ENCODE results near the gene GGACT. TPM values are rescaled to one million over a fixed set of nuclear protein-coding genes. Genes with fewer than 3 reads are reported as not detected.

Gene GGACT
- total RNA-seq, 3 donors from 2014 or later: 4.8 to 9.2 (median 7.8) TPM

DNA sequence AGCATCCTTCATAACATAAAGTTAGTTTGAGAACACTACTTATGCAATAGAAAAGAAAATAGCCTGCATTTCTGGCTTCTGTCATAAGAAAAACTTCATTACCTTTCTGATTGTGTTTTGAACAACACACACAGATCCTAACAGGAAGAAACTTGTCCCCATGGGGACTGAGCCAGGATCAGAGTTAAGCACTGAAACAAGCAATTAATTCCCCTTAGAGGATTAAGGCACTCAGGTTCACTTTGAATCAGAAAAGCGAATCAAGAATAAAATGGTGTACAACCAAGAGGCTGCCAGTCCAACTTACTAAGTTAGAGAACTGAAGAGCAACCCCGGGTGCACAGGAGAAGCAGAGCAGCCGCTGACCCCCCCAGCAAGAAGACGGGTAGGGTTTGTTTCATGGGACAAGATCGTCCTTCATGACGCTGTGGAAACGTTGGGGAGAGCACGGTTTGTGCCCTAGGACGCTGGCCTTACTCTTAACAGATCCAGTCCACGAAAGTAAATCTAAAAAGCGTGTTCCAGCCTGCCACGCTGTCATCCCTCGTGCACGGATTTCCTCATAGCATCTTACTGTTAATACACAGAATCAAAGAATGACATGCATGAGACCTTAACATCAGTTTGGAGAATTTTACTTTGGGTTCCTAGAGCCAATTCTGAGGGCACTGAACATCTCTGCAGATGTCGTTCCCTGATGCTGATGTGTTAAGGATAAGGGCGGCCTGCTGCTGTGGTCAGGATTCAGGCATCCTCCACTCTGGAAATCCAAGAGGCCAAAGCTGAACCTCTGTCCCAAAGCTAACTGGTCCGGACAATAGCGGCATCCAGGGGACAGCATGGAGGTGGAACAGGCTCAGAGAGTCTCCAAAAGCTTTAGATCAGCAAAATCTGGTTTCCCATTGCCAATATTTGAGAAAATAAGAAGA, 46.4 kb downstream of the GGACT start:
- TF ChIP-seq, protein P1, sequence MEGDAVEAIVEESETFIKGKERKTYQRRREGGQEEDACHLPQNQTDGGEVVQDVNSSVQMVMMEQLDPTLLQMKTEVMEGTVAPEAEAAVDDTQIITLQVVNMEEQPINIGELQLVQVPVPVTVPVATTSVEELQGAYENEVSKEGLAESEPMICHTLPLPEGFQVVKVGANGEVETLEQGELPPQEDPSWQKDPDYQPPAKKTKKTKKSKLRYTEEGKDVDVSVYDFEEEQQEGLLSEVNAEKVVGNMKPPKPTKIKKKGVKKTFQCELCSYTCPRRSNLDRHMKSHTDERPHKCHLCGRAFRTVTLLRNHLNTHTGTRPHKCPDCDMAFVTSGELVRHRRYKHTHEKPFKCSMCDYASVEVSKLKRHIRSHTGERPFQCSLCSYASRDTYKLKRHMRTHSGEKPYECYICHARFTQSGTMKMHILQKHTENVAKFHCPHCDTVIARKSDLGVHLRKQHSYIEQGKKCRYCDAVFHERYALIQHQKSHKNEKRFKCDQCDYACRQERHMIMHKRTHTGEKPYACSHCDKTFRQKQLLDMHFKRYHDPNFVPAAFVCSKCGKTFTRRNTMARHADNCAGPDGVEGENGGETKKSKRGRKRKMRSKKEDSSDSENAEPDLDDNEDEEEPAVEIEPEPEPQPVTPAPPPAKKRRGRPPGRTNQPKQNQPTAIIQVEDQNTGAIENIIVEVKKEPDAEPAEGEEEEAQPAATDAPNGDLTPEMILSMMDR (IDR thresholded peaks at IDR 0.05): no peak
- intact Hi-C loops (cut with DNase I, micrococcal nuclease): no loop called here
- DNase-seq (no peak), ATAC-seq (no peak)
- no peaks in the 10 kb centered on the region for H3K9me3 ChIP-seq
- H3K4me1 ChIP-seq (ENCODE audit: low read depth): no peaks in the 10 kb centered on the region
- H3K36me3 ChIP-seq (ENCODE audit: low read depth): no peaks in the 10 kb centered on the region
- H3K4me3 ChIP-seq: no peak overlapping the region

DNA sequence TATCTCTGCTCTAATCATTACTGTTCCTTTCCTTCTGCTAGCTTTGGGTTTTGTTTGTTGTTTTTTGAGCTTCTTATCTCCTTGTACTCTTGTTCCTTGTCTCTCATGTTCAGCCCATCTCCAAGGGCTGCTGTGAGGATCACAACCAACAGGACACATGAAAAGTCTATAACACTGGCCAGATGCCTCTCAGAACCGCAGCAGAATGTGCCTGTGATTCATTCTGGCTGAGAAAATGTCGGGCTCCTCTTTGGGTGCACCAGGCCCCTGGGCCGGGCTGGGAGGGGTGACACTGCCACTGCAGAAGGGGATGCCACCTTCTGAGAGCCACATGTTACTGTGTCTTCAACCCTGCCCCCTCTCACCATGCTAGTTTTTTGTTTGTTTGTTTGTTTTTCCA, 48.0 kb downstream of the GGACT start:
- no peak for ATAC-seq
- intact Hi-C loops (cut with DNase I, micrococcal nuclease): no loop called here
- H3K4me1 ChIP-seq (ENCODE audit: low read depth): no peaks in the 10 kb centered on the region
- no peaks in the 10 kb centered on the region for H3K36me3 ChIP-seq (ENCODE audit: low read depth)
- no peaks in the 10 kb centered on the region for H3K9me3 ChIP-seq
- TF ChIP-seq, protein P1 (IDR thresholded peaks at IDR 0.05): no peak
- H3K4me3 ChIP-seq: no peak overlapping the region
- no peak for DNase-seq

DNA sequence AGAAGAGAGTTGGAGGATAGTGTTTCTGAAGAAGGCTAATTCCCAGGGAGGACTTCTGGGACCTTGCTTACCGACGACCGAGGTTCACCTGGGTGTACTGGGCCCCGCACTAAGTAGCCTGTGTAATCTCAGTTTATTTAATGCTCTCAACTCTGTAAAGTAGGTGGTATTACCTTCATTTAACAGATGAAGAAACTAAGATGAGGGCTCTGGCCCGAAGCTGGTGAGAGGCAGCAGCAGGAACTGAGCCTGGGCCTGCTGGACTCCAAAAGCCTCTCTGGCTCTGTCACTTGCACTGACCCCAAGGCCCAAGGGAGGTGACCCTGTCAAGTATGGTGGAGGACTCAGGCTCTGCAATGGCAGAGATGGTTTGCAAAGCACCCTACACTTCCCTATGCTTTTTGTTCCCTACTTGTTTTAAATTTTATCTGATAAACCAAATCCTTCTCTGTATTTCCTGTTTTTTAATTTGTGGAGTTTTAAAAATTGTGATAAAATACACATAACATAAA, 50.6 kb downstream of the GGACT start:
- H3K9me3 ChIP-seq: no peaks in the 10 kb centered on the region
- ATAC-seq: no peak
- no peaks in the 10 kb centered on the region for H3K36me3 ChIP-seq (ENCODE audit: low read depth)
- no peak for DNase-seq
- H3K4me1 ChIP-seq (ENCODE audit: low read depth): no peaks in the 10 kb centered on the region
- H3K4me3 ChIP-seq: no peak overlapping the region
- intact Hi-C loops (cut with DNase I, micrococcal nuclease): no loop called here
- TF ChIP-seq, protein P1 (IDR thresholded peaks at IDR 0.05): no peak

DNA sequence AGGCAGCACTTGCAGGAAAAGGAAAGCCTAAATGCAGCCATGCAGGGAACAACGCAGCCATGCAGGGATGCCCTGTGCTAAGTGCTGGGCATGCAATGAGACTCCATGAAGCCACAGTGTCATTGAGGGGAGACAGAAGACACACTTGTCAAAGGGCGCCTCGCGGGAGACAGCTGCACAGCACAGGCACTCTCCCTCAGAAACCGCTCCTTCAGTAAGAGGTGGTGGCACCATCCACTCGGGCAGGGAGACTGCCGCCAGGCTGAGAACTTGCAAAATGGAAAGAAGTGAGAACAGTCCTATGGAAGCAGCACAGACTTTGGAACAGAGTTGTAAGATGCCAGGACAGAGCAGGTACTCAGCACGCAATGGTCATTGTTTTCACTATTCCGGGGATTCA, 51.1 kb downstream of the GGACT start:
- intact Hi-C loops (cut with DNase I, micrococcal nuclease): no loop called here
- TF ChIP-seq, protein P1 (IDR thresholded peaks at IDR 0.05): no peak
- H3K36me3 ChIP-seq (ENCODE audit: low read depth): no peaks in the 10 kb centered on the region
- no peak overlapping the region for H3K4me3 ChIP-seq
- H3K9me3 ChIP-seq: no peaks in the 10 kb centered on the region
- DNase-seq (no peak), ATAC-seq (no peak)
- no peaks in the 10 kb centered on the region for H3K4me1 ChIP-seq (ENCODE audit: low read depth)

DNA sequence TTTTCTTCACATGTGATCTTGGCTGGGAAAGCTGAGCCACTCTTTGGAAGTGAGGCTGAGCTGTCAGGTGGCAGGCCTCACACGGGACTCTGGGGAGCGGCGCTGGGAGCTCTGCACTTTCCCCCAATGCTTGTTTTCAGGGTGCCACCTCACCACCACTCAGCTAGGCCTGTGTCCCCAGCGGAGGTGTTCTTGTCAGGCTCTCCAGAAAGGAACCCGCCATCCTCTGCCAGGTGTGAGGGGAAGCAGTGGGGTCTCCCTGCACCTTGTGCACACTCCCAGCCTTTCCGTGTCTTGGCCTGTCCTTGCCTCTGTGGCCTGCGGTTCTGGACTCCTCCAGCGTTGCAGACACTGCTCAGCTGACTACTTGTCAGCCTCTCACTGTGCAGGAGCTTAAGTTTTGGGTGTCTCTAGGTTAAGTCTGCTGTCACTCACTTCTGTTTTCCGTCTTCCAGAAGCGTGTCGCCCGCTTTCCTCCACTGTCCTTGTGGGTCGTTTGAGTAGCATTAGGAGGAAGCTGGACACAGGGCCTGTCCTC, 51.9 kb downstream of the GGACT start:
- no peaks in the 10 kb centered on the region for H3K9me3 ChIP-seq
- no peaks in the 10 kb centered on the region for H3K4me1 ChIP-seq (ENCODE audit: low read depth)
- ATAC-seq (no peak), DNase-seq (no peak)
- no peak overlapping the region for H3K4me3 ChIP-seq
- intact Hi-C loops (cut with DNase I, micrococcal nuclease): no loop called here
- TF ChIP-seq, protein P1 (IDR thresholded peaks at IDR 0.05): no peak
- no peaks in the 10 kb centered on the region for H3K36me3 ChIP-seq (ENCODE audit: low read depth)
